Loucy (cell line): ENCODE measurements around the gene SLC28A1.

ENCODE experiments used
- EZH2phosphoT487 ChIP-seq: fragments of 200-600 bp; IDR thresholded peaks from 2 replicates; pipeline ENCODE4 v1.6.1; 2018; ENCODE audit warnings: antibody characterized with exemption, mild to moderate bottlenecking, moderate library complexity, borderline replicate concordance
- TF ChIP-seq, protein P1 (sequence below): fragments of 200-600 bp; sonication (generic); conservative IDR thresholded peaks from 2 replicates; pipeline ENCODE4 v1.5.1; 2014; ENCODE audit warnings: mild to moderate bottlenecking, antibody characterized with exemption, low read length

DNA sequence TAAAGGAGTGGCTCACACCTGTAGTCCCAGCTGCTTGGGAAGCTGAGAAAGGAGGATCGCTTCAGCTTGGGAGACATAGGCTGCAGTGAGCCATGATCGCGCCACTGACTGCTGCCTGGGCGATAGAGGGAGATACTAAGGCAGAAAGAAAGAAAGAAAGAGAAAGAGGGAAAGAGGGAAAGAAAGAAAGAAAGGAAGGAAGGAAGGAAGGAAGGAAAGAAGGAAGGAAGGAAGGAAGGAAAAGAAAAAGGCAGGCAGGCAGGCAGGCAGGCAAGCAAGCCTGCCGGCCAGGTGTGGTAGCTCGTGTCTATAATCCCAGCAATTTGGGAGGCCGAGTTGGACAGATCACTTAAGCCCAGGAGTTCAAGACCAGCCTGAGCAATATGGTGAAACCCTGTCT lies 15.3 kb downstream of the SLC28A1 start:
- TF ChIP-seq, protein P1, sequence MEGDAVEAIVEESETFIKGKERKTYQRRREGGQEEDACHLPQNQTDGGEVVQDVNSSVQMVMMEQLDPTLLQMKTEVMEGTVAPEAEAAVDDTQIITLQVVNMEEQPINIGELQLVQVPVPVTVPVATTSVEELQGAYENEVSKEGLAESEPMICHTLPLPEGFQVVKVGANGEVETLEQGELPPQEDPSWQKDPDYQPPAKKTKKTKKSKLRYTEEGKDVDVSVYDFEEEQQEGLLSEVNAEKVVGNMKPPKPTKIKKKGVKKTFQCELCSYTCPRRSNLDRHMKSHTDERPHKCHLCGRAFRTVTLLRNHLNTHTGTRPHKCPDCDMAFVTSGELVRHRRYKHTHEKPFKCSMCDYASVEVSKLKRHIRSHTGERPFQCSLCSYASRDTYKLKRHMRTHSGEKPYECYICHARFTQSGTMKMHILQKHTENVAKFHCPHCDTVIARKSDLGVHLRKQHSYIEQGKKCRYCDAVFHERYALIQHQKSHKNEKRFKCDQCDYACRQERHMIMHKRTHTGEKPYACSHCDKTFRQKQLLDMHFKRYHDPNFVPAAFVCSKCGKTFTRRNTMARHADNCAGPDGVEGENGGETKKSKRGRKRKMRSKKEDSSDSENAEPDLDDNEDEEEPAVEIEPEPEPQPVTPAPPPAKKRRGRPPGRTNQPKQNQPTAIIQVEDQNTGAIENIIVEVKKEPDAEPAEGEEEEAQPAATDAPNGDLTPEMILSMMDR = no peak
- no peak for TF ChIP-seq EZH2phosphoT487
